MM.1S (cell line): Measurements from ENCODE around the gene KCND3.

Experiments used
- DNase-seq: peaks from one replicate; pipeline ENCODE4 v3.0.0-alpha.2; 2015
- H2AFZ ChIP-seq: fragments of 300-600 bp; sonication (generic); 2 replicates; pipeline ENCODE4 v1.6.0; 2016; ENCODE audit warnings: antibody characterized with exemption, low read length
- H3F3A ChIP-seq: fragments of 300-600 bp; sonication (generic); 2 replicates; pipeline ENCODE4 v1.6.1; 2016; ENCODE audit warnings: mild to moderate bottlenecking, antibody characterized with exemption, low read length, moderate library complexity, mixed read lengths; ENCODE audit not compliant: insufficient read depth
- H3K27ac ChIP-seq: fragments of 300-600 bp; sonication (generic); 2 replicates; pipeline ENCODE4 v1.5.1; 2016; ENCODE audit warnings: mild to moderate bottlenecking, low read length
- H3K27me3 ChIP-seq: fragments of 300-600 bp; sonication (generic); replicated peaks from 2 replicates; pipeline ENCODE4 v1.6.0; 2016; ENCODE audit warnings: low read length; ENCODE audit not compliant: insufficient read depth
- H3K36me3 ChIP-seq: fragments of 300-600 bp; sonication (generic); replicated peaks from 2 replicates; pipeline ENCODE4 v1.6.1; 2016; ENCODE audit warnings: mild to moderate bottlenecking, low read length, mixed read lengths; ENCODE audit not compliant: insufficient read depth
- H3K4me1 ChIP-seq: fragments of 300-600 bp; sonication (generic); 2 replicates; pipeline ENCODE4 v1.6.1; 2016; ENCODE audit warnings: low read length, mixed read lengths
- H3K4me2 ChIP-seq: fragments of 300-600 bp; sonication (generic); 2 replicates; pipeline ENCODE4 v1.6.0; 2016; ENCODE audit warnings: low read depth, low read length
- H3K4me3 ChIP-seq: fragments of 300-600 bp; sonication (generic); 2 replicates; pipeline ENCODE4 v1.5.1; 2016; ENCODE audit warnings: low read length, mixed read lengths
- H3K79me2 ChIP-seq: fragments of 300-600 bp; sonication (generic); 2 replicates; pipeline ENCODE4 v1.6.1; 2016; ENCODE audit warnings: mixed run types, low read length, mixed read lengths
- H3K9ac ChIP-seq: fragments of 300-600 bp; sonication (generic); 2 replicates; pipeline ENCODE4 v1.6.1; 2016; ENCODE audit warnings: low read length, mixed read lengths
- H3K9me2 ChIP-seq: fragments of 300-600 bp; sonication (generic); replicated peaks from 2 replicates; pipeline ENCODE4 v1.6.1; 2016; ENCODE audit warnings: mild to moderate bottlenecking, low read length, mixed read lengths; ENCODE audit not compliant: insufficient read depth
- H3K9me3 ChIP-seq: fragments of 300-600 bp; sonication (generic); replicated peaks from 2 replicates; pipeline ENCODE4 v1.6.1; 2016; ENCODE audit warnings: mild to moderate bottlenecking, low read length, mixed read lengths; ENCODE audit not compliant: insufficient read depth
- H4K20me1 ChIP-seq: fragments of 300-600 bp; sonication (generic); 2 replicates; pipeline ENCODE4 v1.6.1; 2016; ENCODE audit warnings: mild to moderate bottlenecking, low read length, moderate library complexity, mixed read lengths; ENCODE audit not compliant: insufficient read depth
- CTCF ChIP-seq: fragments of 300-600 bp; sonication (generic); IDR thresholded peaks from 2 replicates; pipeline ENCODE4 v1.5.1; 2016; ENCODE audit warnings: antibody characterized with exemption, low read length, mixed read lengths
- EZH2 ChIP-seq: fragments of 300-600 bp; sonication (generic); optimal IDR thresholded peaks from 2 replicates; pipeline ENCODE3; 2017; ENCODE audit warnings: low read depth, mild to moderate bottlenecking, antibody characterized with exemption, low read length, mixed read lengths
- EZH2phosphoT487 ChIP-seq: fragments of 300-600 bp; sonication (generic); IDR thresholded peaks from 2 replicates; pipeline ENCODE4 v1.6.1; 2018; ENCODE audit warnings: antibody characterized with exemption, low read length

KCND3 gene

GRCh38 chr1:111732718-111733117 is 256.8 kb downstream of the KCND3 start:
- Histone ChIP-seq H3K27ac (no peak overlapping the region), H3K36me3 (no peaks in the 10 kb centered on the region), H3K9me3 (no peaks in the 10 kb centered on the region), H3K4me2 (no peak overlapping the region), H3K9me2 (no peaks in the 10 kb centered on the region), H3K9ac (no peak overlapping the region), H3F3A (no peaks in the 10 kb centered on the region; the same call in 1 of the 2 replicates), H3K4me1 (peaks cover 6% of the 10 kb centered on the region), H3K27me3 (no peaks in the 10 kb centered on the region), H2AFZ (no peak overlapping the region), H3K4me3 (no peak overlapping the region), H4K20me1 (no peaks in the 10 kb centered on the region), H3K79me2 (peaks cover 3% of the 10 kb centered on the region; the same call in 1 of the 2 replicates)
- DNase-seq: no peak
- TF ChIP-seq EZH2 (no peak), CTCF (no peak), EZH2phosphoT487 (no peak)

- no peaks in the 10 kb centered on the region for H3F3A ChIP-seq
- H2AFZ ChIP-seq: no peak overlapping the region
- no peaks in the 10 kb centered on the region for H3K4me1 ChIP-seq
- no peak overlapping the region for H3K9ac ChIP-seq
- DNase-seq: no peak
- no peak overlapping the region for H3K27ac ChIP-seq
- no peak overlapping the region for H3K4me2 ChIP-seq
- no peaks in the 10 kb centered on the region for H4K20me1 ChIP-seq
- H3K4me3 ChIP-seq: no peak overlapping the region
- no peaks in the 10 kb centered on the region for H3K79me2 ChIP-seq
- no peaks in the 10 kb centered on the region for H3K36me3 ChIP-seq
- no peaks in the 10 kb centered on the region for H3K9me2 ChIP-seq
- H3K9me3 ChIP-seq: no peaks in the 10 kb centered on the region
- no peak for TF ChIP-seq EZH2
- no peak for TF ChIP-seq CTCF
- TF ChIP-seq EZH2phosphoT487: no peak
- no peaks in the 10 kb centered on the region for H3K27me3 ChIP-seq
Measured at GRCh38 chr1:111731956-111732355, 257.5 kb downstream of the KCND3 start.

- Histone ChIP-seq H3K4me2 (no peak overlapping the region), H3K27ac (no peak overlapping the region), H3K27me3 (no peaks in the 10 kb centered on the region), H3K9me3 (no peaks in the 10 kb centered on the region), H3K4me3 (no peak overlapping the region), H2AFZ (no peak overlapping the region), H3K79me2 (no peaks in the 10 kb centered on the region), H3F3A (no peaks in the 10 kb centered on the region), H3K36me3 (no peaks in the 10 kb centered on the region), H3K4me1 (no peaks in the 10 kb centered on the region), H4K20me1 (no peaks in the 10 kb centered on the region), H3K9ac (no peak overlapping the region), H3K9me2 (no peaks in the 10 kb centered on the region)
- TF ChIP-seq CTCF (no peak), EZH2phosphoT487 (no peak), EZH2 (no peak)
- DNase-seq: no peak
Measured at GRCh38 chr1:111730706-111731105, 258.8 kb downstream of the KCND3 start.
